GM12873 (cell line): ENCODE measurements around the gene SDK2.

ENCODE experiments used
- TF ChIP-seq, protein P1 (sequence below): IDR thresholded peaks from 2 replicates; pipeline ENCODE4 v1.5.1; 2012; ENCODE audit warnings: low read depth, mild to moderate bottlenecking, moderate library complexity, low read length, control low read depth; ENCODE audit not compliant: insufficient read depth; ENCODE audit errors: missing control alignments

SDK2 gene

DNA sequence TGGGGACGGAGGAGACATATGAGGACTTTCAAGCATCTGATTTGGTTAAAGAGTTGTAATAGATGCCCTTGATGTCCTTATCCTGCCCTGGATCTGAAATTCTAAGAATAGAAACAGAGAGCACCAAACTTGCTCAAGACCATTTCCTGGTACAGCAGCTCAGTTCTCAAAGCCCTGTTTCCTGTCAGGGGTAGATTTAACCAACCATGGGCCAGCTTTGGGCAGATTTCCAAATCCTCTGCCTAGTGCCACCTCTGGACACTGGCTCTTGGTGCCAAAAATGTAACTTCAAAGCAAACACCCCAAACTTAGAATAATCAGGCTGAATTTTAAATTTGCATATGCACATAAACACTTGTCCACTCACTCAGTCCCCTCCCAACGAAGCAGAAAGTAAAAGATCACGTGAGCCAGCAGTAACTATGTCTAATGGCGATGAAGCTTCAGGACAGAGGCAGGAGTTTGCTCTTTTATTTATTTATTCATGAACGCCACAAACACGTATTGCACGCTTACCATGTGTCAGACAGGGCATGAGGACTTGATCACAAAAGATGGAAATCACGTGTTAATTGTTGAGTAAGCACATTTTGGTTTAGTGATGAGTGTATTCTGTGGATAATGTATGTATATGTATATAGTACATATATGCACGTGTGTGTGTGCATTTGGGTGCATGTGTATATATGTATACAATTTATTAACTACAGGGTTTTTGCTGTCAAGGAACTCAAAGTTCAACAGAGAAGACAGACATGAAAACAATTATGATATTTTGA lies 23.1 kb upstream of the SDK2 start:
- TF ChIP-seq, protein P1, sequence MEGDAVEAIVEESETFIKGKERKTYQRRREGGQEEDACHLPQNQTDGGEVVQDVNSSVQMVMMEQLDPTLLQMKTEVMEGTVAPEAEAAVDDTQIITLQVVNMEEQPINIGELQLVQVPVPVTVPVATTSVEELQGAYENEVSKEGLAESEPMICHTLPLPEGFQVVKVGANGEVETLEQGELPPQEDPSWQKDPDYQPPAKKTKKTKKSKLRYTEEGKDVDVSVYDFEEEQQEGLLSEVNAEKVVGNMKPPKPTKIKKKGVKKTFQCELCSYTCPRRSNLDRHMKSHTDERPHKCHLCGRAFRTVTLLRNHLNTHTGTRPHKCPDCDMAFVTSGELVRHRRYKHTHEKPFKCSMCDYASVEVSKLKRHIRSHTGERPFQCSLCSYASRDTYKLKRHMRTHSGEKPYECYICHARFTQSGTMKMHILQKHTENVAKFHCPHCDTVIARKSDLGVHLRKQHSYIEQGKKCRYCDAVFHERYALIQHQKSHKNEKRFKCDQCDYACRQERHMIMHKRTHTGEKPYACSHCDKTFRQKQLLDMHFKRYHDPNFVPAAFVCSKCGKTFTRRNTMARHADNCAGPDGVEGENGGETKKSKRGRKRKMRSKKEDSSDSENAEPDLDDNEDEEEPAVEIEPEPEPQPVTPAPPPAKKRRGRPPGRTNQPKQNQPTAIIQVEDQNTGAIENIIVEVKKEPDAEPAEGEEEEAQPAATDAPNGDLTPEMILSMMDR: no peak

DNA sequence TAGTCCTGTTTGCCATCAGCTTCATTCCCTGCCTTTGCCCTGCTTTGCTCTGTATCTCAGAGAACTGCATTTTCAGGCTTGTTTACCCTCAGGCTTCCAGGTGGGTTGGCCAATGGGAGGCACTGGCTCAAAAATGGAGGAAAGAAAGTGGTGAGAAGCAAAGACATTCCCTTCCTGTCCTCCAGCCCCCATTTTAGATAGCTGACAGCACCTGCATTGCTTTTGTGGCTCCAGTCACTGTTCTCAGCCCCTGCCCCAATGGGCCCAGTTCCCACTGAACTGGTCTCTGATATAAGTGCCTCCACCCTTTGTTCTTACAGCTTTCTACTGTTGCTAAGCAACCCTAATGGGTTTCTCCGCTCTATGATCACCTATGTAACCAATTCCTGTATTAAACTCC lies 19.4 kb upstream of the SDK2 start:
- TF ChIP-seq, protein P1: no peak

DNA sequence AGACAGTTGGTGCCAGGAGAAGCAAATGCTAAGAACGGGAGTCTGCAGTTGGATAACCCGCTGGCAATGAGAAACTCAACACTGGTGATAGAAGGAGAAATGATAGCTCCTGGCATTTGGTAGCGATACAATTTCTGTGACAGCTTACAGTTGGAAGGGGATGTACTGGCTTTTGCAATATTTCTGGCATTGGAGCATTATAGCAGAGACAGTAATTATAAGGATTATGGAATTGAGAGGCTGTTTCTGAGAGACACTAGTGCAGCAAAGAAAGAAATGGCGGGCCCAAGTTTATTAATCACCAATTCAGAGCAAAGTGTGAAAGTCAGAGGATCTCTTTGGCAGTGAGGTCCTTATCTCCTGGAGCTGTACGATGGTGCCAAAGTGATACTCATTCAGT lies 16.1 kb upstream of the SDK2 start:
- TF ChIP-seq, protein P1: no peak

DNA sequence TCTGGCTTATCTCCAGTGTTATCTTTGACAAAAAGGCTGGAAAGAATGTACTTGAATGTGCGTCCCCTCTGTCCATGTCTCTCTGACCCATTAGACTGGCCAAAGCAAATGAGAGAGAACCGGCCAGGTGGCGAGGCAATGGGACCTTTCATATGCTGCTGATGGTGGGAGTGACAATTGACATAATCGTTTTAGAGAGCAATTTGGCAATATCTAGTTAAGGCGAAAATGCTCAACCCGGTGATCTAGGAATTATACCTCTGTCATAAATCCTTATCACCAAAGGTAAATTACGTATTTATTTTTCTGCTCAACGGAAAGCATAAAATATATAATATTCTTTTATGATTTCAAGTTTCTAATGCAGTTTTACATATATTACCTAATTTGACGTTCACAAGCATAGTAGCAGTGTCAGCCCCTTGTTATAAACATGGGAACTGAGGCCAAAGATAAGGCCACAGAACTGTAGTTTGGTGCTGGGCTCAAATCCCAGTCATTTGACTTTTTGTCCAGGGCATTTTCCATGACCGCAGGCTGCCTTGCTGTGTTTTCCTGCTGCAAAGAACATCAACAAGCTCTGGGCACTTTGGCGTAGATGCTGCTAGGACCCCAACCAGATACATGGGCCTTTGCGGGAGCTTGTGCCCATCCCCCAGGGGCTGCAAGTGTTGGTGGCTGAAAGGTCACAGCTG lies 14.7 kb upstream of the SDK2 start:
- TF ChIP-seq, protein P1: no peak

DNA sequence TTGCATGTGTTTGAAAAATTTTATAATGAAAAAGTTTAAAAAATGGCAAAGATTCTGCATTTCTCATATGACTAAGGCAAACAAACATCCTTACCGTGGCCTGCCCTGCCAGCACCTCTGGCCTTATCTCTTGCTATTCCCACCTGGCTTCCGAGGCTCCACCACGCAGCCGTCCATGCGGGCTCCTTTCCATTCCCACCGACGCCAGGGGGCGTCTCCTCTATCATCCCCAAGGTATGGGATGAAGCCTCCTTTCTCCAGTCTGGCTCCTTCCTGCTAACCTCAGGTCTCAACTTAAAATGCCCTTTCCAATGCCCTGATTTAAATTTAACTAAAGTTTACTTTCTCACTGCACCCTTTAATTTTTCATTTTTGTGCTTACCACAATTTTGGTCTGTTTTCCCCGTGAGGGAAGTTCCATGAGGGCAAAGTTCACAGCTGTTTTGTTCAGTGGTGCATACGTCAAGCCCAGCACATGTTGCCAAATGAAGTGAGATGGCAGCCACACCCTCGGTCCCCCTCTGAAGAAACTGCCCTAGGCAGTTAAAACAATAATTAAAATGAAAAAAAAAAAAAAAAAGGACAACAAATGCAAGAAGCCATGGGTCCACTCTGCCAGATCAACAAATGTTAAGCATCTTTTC lies 13.3 kb upstream of the SDK2 start:
- TF ChIP-seq, protein P1: peak; percentile 48

DNA sequence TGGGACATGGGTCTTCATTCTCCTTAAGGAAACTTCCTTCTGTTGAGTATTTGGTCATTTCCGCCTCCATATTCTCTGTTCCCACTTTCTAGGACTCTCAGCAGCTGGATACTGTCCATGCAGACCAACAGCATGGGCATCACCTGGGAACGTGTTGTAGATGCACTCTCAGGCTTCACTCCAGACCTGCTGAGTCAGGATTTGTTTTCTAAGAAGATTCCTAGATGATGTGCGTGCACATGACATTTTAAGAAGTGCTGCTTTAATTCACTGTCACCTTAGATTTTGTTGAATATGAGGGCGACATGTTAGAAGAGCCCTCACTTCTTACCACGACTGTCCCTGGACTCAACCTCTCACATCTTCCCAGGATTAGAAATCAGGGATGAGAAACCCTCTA lies 10.0 kb upstream of the SDK2 start:
- TF ChIP-seq, protein P1: no peak

DNA sequence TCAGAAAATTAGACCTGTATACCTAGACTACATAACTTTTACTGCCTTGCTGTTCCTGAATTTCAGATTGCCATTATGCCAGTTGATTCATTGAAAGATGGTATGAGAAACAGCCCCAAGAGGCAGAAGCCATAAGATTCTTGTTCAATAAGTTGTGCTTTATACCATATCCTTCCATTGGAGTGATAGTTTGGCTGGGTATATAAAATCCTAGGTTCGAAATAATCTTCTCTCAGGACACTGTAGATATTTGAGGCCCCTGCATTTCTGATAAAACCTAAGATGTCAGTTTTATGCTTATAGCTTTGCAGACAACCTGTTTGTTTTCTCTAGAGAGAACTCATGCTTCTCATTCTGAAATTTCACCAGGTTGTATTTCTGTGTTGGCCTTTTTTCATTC lies 9.6 kb upstream of the SDK2 start:
- TF ChIP-seq, protein P1: no peak
